Measurements from ENCODE around the gene MED12.

MED12 gene

GRCh38 chrX:71098302-71098701 is 20.1 kb upstream of the MED12 start:
- Histone ChIP-seq H3K36me3 (ENCODE audit: insufficient read depth, low read depth, low read length) (peaks cover 4% of the 10 kb centered on the region; the same call in 1 of the 2 replicates), H3K4me1 (ENCODE audit: insufficient read depth, low read length) (peaks cover 25% of the 10 kb centered on the region), H3K9ac (ENCODE audit: low read depth, low read length) (no peak overlapping the region), H3K9me3 (ENCODE audit: insufficient read depth, low read depth, low read length) (no peaks in the 10 kb centered on the region), H3K4me3 (ENCODE audit: low read length) (peak overlapping the region; percentile 56), H3K27me3 (ENCODE audit: insufficient read depth, low read length) (peaks cover 33% of the 10 kb centered on the region), H3K27ac (ENCODE audit: low read length) (no peak overlapping the region)

GRCh38 chrX:71098951-71099506 is 19.4 kb upstream of the MED12 start:
- Histone ChIP-seq H3K4me1 (ENCODE audit: insufficient read depth, low read length) (peaks cover 28% of the 10 kb centered on the region), H3K36me3 (ENCODE audit: insufficient read depth, low read depth, low read length) (peaks cover 4% of the 10 kb centered on the region; the same call in 1 of the 2 replicates), H3K9me3 (ENCODE audit: insufficient read depth, low read depth, low read length) (no peaks in the 10 kb centered on the region), H3K27ac (ENCODE audit: low read length) (no peak overlapping the region), H3K9ac (ENCODE audit: low read depth, low read length) (peak overlapping the region; percentile 48; the same call in 1 of the 2 replicates), H3K4me3 (ENCODE audit: low read length) (peak overlapping the region; percentile 56), H3K27me3 (ENCODE audit: insufficient read depth, low read length) (peaks cover 33% of the 10 kb centered on the region)

- H3K36me3 ChIP-seq (ENCODE audit: insufficient read depth, low read depth, low read length), result peaks cover 4% of the 10 kb centered on the region; the same call in 1 of the 2 replicates
- H3K9me3 ChIP-seq (ENCODE audit: insufficient read depth, low read depth, low read length), result no peaks in the 10 kb centered on the region
- H3K27ac ChIP-seq (ENCODE audit: low read length), result no peak overlapping the region
- peaks cover 33% of the 10 kb centered on the region for H3K27me3 ChIP-seq (ENCODE audit: insufficient read depth, low read length)
- peak overlapping the region; percentile 56 for H3K4me3 ChIP-seq (ENCODE audit: low read length)
- H3K9ac ChIP-seq (ENCODE audit: low read depth, low read length), result peak overlapping the region; percentile 48; the same call in 1 of the 2 replicates
- H3K4me1 ChIP-seq (ENCODE audit: insufficient read depth, low read length), result peaks cover 35% of the 10 kb centered on the region
Measured at GRCh38 chrX:71099736-71100135, 18.7 kb upstream of the MED12 start.

GRCh38 chrX:71100581-71101505 is 17.6 kb upstream of the MED12 start:
- H3K36me3 ChIP-seq (ENCODE audit: insufficient read depth, low read depth, low read length), result peaks cover 4% of the 10 kb centered on the region; the same call in 1 of the 2 replicates
- no peaks in the 10 kb centered on the region for H3K9me3 ChIP-seq (ENCODE audit: insufficient read depth, low read depth, low read length)
- H3K4me3 ChIP-seq (ENCODE audit: low read length), result peak overlapping the region; percentile 56; the same call in 1 of the 2 replicates
- no peak overlapping the region for H3K27ac ChIP-seq (ENCODE audit: low read length)
- no peak overlapping the region for H3K9ac ChIP-seq (ENCODE audit: low read depth, low read length)
- peaks cover 35% of the 10 kb centered on the region for H3K4me1 ChIP-seq (ENCODE audit: insufficient read depth, low read length)
- peaks cover 33% of the 10 kb centered on the region for H3K27me3 ChIP-seq (ENCODE audit: insufficient read depth, low read length)

- H3K9ac ChIP-seq (ENCODE audit: low read depth, low read length), result no peak overlapping the region
- H3K27ac ChIP-seq (ENCODE audit: low read length), result no peak overlapping the region
- no peak overlapping the region for H3K4me3 ChIP-seq (ENCODE audit: low read length)
- no peaks in the 10 kb centered on the region for H3K9me3 ChIP-seq (ENCODE audit: insufficient read depth, low read depth, low read length)
- peaks cover 35% of the 10 kb centered on the region for H3K4me1 ChIP-seq (ENCODE audit: insufficient read depth, low read length)
- H3K27me3 ChIP-seq (ENCODE audit: insufficient read depth, low read length), result peaks cover 27% of the 10 kb centered on the region
- peaks cover 4% of the 10 kb centered on the region; the same call in 1 of the 2 replicates for H3K36me3 ChIP-seq (ENCODE audit: insufficient read depth, low read depth, low read length)
Measured at GRCh38 chrX:71102292-71102691, 16.1 kb upstream of the MED12 start.

- Histone ChIP-seq H3K4me3 (ENCODE audit: low read length) (peak overlapping the region; percentile 58), H3K9me3 (ENCODE audit: insufficient read depth, low read depth, low read length) (no peaks in the 10 kb centered on the region), H3K27ac (ENCODE audit: low read length) (peak overlapping the region; percentile 81), H3K27me3 (ENCODE audit: insufficient read depth, low read length) (peaks cover 25% of the 10 kb centered on the region), H3K4me1 (ENCODE audit: insufficient read depth, low read length) (peaks cover 34% of the 10 kb centered on the region), H3K36me3 (ENCODE audit: insufficient read depth, low read depth, low read length) (peaks cover 4% of the 10 kb centered on the region; the same call in 1 of the 2 replicates), H3K9ac (ENCODE audit: low read depth, low read length) (peak overlapping the region; percentile 70; the same call in 1 of the 2 replicates)
Measured at GRCh38 chrX:71103110-71103983, 15.0 kb upstream of the MED12 start.

GRCh38 chrX:71105628-71106027 is 12.8 kb upstream of the MED12 start:
- peaks cover 40% of the 10 kb centered on the region for H3K27me3 ChIP-seq (ENCODE audit: insufficient read depth, low read length)
- peaks cover 4% of the 10 kb centered on the region; the same call in 1 of the 2 replicates for H3K36me3 ChIP-seq (ENCODE audit: insufficient read depth, low read depth, low read length)
- H3K4me1 ChIP-seq (ENCODE audit: insufficient read depth, low read length), result peaks cover 22% of the 10 kb centered on the region
- H3K27ac ChIP-seq (ENCODE audit: low read length), result no peak overlapping the region
- H3K9ac ChIP-seq (ENCODE audit: low read depth, low read length), result no peak overlapping the region
- no peaks in the 10 kb centered on the region for H3K9me3 ChIP-seq (ENCODE audit: insufficient read depth, low read depth, low read length)
- H3K4me3 ChIP-seq (ENCODE audit: low read length), result no peak overlapping the region

- peaks cover 40% of the 10 kb centered on the region; the same call in 1 of the 2 replicates for H3K27me3 ChIP-seq (ENCODE audit: insufficient read depth, low read length)
- H3K27ac ChIP-seq (ENCODE audit: low read length), result no peak within 1 kb of the TSS
- H3K4me1 ChIP-seq (ENCODE audit: insufficient read depth, low read length), result peaks cover 22% of the 10 kb centered on the region
- H3K36me3 ChIP-seq (ENCODE audit: insufficient read depth, low read depth, low read length), result peaks cover 3% of the 10 kb centered on the region; the same call in 1 of the 2 replicates
- H3K9ac ChIP-seq (ENCODE audit: low read depth, low read length), result no peak within 1 kb of the TSS
- no peak within 1 kb of the TSS for H3K4me3 ChIP-seq (ENCODE audit: low read length)
- no peaks in the 10 kb centered on the region for H3K9me3 ChIP-seq (ENCODE audit: insufficient read depth, low read depth, low read length)
Measured at GRCh38 chrX:71106427-71106826, 12.0 kb upstream of the MED12 start, which contains the start of gene CXorf65. Gene CXorf65 (minus strand): TSS chrX:71106740. CDS start chrX:71106556, 184 bp downstream.

GRCh38 chrX:71107245-71107644 is 11.2 kb upstream of the MED12 start:
- H3K36me3 ChIP-seq (ENCODE audit: insufficient read depth, low read depth, low read length), result no peaks in the 10 kb centered on the region
- H3K27ac ChIP-seq (ENCODE audit: low read length), result no peak overlapping the region
- no peak overlapping the region for H3K9ac ChIP-seq (ENCODE audit: low read depth, low read length)
- no peak overlapping the region for H3K4me3 ChIP-seq (ENCODE audit: low read length)
- H3K9me3 ChIP-seq (ENCODE audit: insufficient read depth, low read depth, low read length), result no peaks in the 10 kb centered on the region
- H3K4me1 ChIP-seq (ENCODE audit: insufficient read depth, low read length), result peaks cover 16% of the 10 kb centered on the region
- peaks cover 45% of the 10 kb centered on the region; the same call in 1 of the 2 replicates for H3K27me3 ChIP-seq (ENCODE audit: insufficient read depth, low read length)

GRCh38 chrX:71107762-71108360 is 10.5 kb upstream of the MED12 start:
- Histone ChIP-seq H3K27ac (ENCODE audit: low read length) (no peak overlapping the region), H3K4me3 (ENCODE audit: low read length) (no peak overlapping the region), H3K36me3 (ENCODE audit: insufficient read depth, low read depth, low read length) (no peaks in the 10 kb centered on the region), H3K27me3 (ENCODE audit: insufficient read depth, low read length) (peaks cover 51% of the 10 kb centered on the region; the same call in 1 of the 2 replicates), H3K9ac (ENCODE audit: low read depth, low read length) (no peak overlapping the region), H3K4me1 (ENCODE audit: insufficient read depth, low read length) (peaks cover 11% of the 10 kb centered on the region), H3K9me3 (ENCODE audit: insufficient read depth, low read depth, low read length) (no peaks in the 10 kb centered on the region)

Data from iPS-20b (cell line).